Measurements from ENCODE around the gene EDN1. TPM values are rescaled to one million over a fixed set of nuclear protein-coding genes. Genes with fewer than 3 reads are reported as not detected.

EDN1 gene
- total RNA-seq, 1 donor from 2014 or later, result 8.3 TPM

DNA sequence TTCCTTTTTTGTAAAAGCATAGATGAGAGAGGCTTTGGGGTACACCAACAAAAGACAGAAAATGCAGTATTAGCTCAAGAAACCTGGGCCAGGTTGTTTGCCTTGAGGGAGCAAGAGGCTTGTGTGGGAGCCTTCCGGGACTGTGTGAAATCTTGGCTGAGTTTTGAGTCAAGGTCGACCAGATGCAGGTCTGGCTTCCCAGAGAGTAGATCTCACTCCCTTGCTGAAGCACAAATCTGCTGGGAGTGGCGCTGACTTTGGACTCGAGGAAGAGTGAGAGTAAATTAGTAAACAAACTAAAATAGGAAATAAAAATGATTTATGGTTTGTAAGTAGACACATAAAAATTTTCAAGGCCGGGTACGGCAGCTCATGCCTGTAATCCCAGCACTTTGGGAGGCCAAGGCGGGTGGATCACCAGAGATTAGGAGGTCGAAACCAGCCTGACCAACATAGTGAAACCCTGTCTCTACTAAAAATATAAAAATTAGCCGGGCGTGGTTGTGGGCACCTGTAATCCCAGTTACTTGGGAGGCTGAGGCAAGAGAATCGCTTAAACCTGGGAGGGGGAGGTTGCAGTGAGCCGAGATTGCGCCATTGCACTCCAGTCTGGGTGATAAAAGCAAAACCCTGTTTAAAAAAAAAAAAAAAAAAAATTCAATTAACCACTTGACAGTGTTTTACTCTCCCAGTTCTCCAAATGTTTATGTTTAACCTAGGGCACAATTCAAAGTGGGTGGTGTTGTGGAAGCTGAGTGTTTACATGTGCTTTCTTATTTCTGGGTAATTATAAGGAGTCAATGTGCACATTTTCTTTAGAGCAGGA lies 27.7 kb upstream of the EDN1 start:
- Mint-ChIP-seq H3K4me3 (ENCODE audit: unreplicated experiment) (no peak overlapping the region), H3K27me3 (ENCODE audit: unreplicated experiment) (no peaks in the 10 kb centered on the region), H3K4me1 (ENCODE audit: unreplicated experiment) (no peaks in the 10 kb centered on the region), H3K9me3 (ENCODE audit: unreplicated experiment) (no peaks in the 10 kb centered on the region), H3K36me3 (ENCODE audit: low read depth, unreplicated experiment) (no peaks in the 10 kb centered on the region), H3K27ac (ENCODE audit: unreplicated experiment) (no peak overlapping the region)
- TF ChIP-seq, protein P1, sequence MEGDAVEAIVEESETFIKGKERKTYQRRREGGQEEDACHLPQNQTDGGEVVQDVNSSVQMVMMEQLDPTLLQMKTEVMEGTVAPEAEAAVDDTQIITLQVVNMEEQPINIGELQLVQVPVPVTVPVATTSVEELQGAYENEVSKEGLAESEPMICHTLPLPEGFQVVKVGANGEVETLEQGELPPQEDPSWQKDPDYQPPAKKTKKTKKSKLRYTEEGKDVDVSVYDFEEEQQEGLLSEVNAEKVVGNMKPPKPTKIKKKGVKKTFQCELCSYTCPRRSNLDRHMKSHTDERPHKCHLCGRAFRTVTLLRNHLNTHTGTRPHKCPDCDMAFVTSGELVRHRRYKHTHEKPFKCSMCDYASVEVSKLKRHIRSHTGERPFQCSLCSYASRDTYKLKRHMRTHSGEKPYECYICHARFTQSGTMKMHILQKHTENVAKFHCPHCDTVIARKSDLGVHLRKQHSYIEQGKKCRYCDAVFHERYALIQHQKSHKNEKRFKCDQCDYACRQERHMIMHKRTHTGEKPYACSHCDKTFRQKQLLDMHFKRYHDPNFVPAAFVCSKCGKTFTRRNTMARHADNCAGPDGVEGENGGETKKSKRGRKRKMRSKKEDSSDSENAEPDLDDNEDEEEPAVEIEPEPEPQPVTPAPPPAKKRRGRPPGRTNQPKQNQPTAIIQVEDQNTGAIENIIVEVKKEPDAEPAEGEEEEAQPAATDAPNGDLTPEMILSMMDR (IDR thresholded peaks at IDR 0.05; ENCODE audit: unreplicated experiment), result no peak
- DNase-seq (ENCODE audit: low spot score), result no peak

DNA sequence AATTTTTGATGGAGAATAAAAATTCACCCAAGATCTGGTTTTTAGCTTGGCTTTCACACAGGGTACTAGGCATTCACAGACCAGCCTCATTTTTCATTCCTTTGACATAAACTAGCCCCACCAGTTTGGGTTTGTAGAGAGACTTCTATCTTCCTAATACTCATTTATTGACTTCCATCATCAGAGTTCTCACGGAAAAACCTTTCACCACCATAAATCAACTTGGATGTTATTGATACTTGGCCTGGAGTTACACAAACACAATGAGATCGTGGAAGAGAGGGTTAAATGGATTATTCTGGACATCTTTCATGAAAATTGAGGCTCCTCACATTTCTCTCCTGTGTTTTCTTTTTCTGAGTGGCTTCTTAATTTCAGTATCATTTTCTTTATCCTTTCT lies 26.8 kb upstream of the EDN1 start:
- no peak overlapping the region for H3K4me3 Mint-ChIP-seq (ENCODE audit: unreplicated experiment)
- H3K27ac Mint-ChIP-seq (ENCODE audit: unreplicated experiment), result no peak overlapping the region
- H3K36me3 Mint-ChIP-seq (ENCODE audit: low read depth, unreplicated experiment), result no peaks in the 10 kb centered on the region
- H3K27me3 Mint-ChIP-seq (ENCODE audit: unreplicated experiment), result no peaks in the 10 kb centered on the region
- no peak for DNase-seq (ENCODE audit: low spot score)
- TF ChIP-seq, protein P1 (IDR thresholded peaks at IDR 0.05; ENCODE audit: unreplicated experiment), result no peak
- H3K4me1 Mint-ChIP-seq (ENCODE audit: unreplicated experiment), result no peaks in the 10 kb centered on the region
- no peaks in the 10 kb centered on the region for H3K9me3 Mint-ChIP-seq (ENCODE audit: unreplicated experiment)

DNA sequence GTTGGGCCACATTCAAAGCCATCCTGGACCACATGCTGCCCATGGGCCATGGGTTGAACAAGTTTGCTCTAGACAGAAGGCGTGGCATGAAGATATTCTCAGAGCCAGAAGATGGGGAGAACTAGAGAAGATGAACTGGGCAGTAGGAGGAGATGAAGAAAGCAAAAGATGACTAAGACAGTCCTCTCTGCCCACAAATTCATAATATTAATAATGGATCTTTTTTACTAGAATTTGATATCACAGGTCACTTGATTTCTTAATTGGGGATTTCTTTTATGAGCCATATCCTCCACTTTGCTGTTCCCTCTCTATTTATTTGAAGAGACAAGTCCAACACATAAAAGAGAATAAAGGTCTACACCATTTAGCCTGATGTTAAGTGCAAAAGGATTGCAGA lies 25.5 kb upstream of the EDN1 start:
- H3K4me1 Mint-ChIP-seq (ENCODE audit: unreplicated experiment), result no peaks in the 10 kb centered on the region
- no peaks in the 10 kb centered on the region for H3K36me3 Mint-ChIP-seq (ENCODE audit: low read depth, unreplicated experiment)
- DNase-seq (ENCODE audit: low spot score), result no peak
- TF ChIP-seq, protein P1 (IDR thresholded peaks at IDR 0.05; ENCODE audit: unreplicated experiment), result no peak
- no peaks in the 10 kb centered on the region for H3K9me3 Mint-ChIP-seq (ENCODE audit: unreplicated experiment)
- no peaks in the 10 kb centered on the region for H3K27me3 Mint-ChIP-seq (ENCODE audit: unreplicated experiment)
- no peak overlapping the region for H3K27ac Mint-ChIP-seq (ENCODE audit: unreplicated experiment)
- H3K4me3 Mint-ChIP-seq (ENCODE audit: unreplicated experiment), result no peak overlapping the region

DNA sequence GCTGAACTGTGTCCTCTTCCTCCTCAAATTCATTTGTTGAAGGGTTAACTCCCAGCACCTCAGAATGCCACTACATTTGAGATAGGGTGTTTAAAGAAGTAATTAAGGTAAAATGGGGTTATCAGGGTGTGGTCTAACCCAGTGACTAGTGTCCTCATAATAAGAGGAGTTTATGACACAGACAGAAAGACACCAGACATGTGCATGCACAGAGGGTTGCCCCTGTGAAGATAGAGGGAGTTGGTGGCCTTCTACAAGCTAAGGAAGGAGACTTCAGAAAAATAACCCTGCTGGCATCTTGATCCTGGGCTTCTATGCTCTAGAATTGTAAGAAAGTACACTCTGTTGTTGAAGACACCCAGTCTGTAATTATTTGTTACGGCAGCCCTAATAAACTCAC lies 24.9 kb upstream of the EDN1 start:
- H3K27ac Mint-ChIP-seq (ENCODE audit: unreplicated experiment), result no peak overlapping the region
- H3K9me3 Mint-ChIP-seq (ENCODE audit: unreplicated experiment), result no peaks in the 10 kb centered on the region
- H3K27me3 Mint-ChIP-seq (ENCODE audit: unreplicated experiment), result no peaks in the 10 kb centered on the region
- H3K4me3 Mint-ChIP-seq (ENCODE audit: unreplicated experiment), result no peak overlapping the region
- no peaks in the 10 kb centered on the region for H3K36me3 Mint-ChIP-seq (ENCODE audit: low read depth, unreplicated experiment)
- no peak for DNase-seq (ENCODE audit: low spot score)
- no peaks in the 10 kb centered on the region for H3K4me1 Mint-ChIP-seq (ENCODE audit: unreplicated experiment)
- TF ChIP-seq, protein P1 (IDR thresholded peaks at IDR 0.05; ENCODE audit: unreplicated experiment), result no peak

DNA sequence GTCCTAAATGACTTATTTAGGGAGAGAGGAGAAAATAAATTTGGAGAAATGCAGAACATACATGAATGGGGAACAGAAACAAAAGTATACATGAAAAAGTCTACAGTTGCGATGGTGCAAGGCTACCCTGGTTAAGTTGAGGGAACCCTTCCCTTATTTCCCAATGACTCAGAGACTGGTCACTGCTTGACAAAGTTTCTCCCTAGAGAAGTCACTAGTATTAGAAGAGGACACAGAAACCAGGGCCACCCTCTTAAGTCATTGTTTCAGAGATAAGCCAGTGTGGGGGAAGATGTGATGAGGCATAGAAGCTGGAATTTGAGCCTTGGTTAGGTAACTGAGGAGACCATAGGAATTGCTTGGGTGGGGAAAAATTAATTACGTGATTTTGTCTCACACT lies 24.4 kb upstream of the EDN1 start:
- DNase-seq (ENCODE audit: low spot score), result no peak
- Mint-ChIP-seq H3K4me3 (ENCODE audit: unreplicated experiment) (no peak overlapping the region), H3K9me3 (ENCODE audit: unreplicated experiment) (no peaks in the 10 kb centered on the region), H3K27ac (ENCODE audit: unreplicated experiment) (no peak overlapping the region), H3K36me3 (ENCODE audit: low read depth, unreplicated experiment) (no peaks in the 10 kb centered on the region), H3K4me1 (ENCODE audit: unreplicated experiment) (no peaks in the 10 kb centered on the region), H3K27me3 (ENCODE audit: unreplicated experiment) (no peaks in the 10 kb centered on the region)
- TF ChIP-seq, protein P1 (IDR thresholded peaks at IDR 0.05; ENCODE audit: unreplicated experiment), result no peak
